GF-D8 (cell line): ENCODE results near the gene QSER1.
"Not testable (repeated sequence)": the region's sequence is repeated elsewhere in the genome, so short reads cannot be mapped to it uniquely, and the experiment has no call there.

ENCODE experiments used
- DNase-seq: peaks from one replicate; lab custom pipeline; 2025; lab: John Stamatoyannopoulos, UW

The QSER1 gene

GRCh38 chr11:33001751-33002542, 109.3 kb downstream of the QSER1 start:
- no peak for DNase-seq

GRCh38 chr11:33005175-33005574, 112.6 kb downstream of the QSER1 start:
- no peak for DNase-seq

GRCh38 chr11:33006010-33006409, 113.4 kb downstream of the QSER1 start:
- DNase-seq, result no peak

GRCh38 chr11:33013755-33014154, 121.1 kb downstream of the QSER1 start:
- DNase-seq, result no peak

- peak; percentile 52 for DNase-seq
Observed at GRCh38 chr11:33015621-33016551, 123.3 kb downstream of the QSER1 start, which contains the start of gene DEPDC7. Gene DEPDC7 (plus strand): TSS chr11:33015878. CDS start chr11:33015956, 78 bp downstream.

GRCh38 chr11:33016654-33017053, 124.0 kb downstream of the QSER1 start:
- DNase-seq, result no peak

GRCh38 chr11:33017478-33017877, 124.9 kb downstream of the QSER1 start:
- no peak for DNase-seq

GRCh38 chr11:33017965-33018364, 125.4 kb downstream of the QSER1 start:
- no peak for DNase-seq

- DNase-seq, result no peak
Observed at GRCh38 chr11:33018840-33019239, 126.2 kb downstream of the QSER1 start.

- DNase-seq, result no peak
Observed at GRCh38 chr11:33021501-33021900, 128.9 kb downstream of the QSER1 start.

GRCh38 chr11:33021937-33022336, 129.3 kb downstream of the QSER1 start:
- DNase-seq, result no peak

GRCh38 chr11:33025339-33025722, 132.7 kb downstream of the QSER1 start:
- DNase-seq, result no peak

GRCh38 chr11:33027233-33027632, 134.6 kb downstream of the QSER1 start:
- DNase-seq, result no peak

- no peak for DNase-seq
Observed at GRCh38 chr11:33027846-33028536, 135.4 kb downstream of the QSER1 start.

GRCh38 chr11:33028537-33028914, 135.9 kb downstream of the QSER1 start:
- DNase-seq, result no peak

GRCh38 chr11:33029218-33029617, 136.6 kb downstream of the QSER1 start:
- DNase-seq, result not testable (repeated sequence)
